Measurements from ENCODE around the gene ERC1.

The ERC1 gene

GRCh38 chr12:1281683-1282366 is 290.8 kb downstream of the ERC1 start:
- Histone ChIP-seq H4K20me1 (ENCODE audit: insufficient read depth) (no peaks in the 10 kb centered on the region), H3K27me3 (ENCODE audit: insufficient read depth, low read depth) (no peaks in the 10 kb centered on the region), H3K27ac (no peak overlapping the region), H3K4me1 (ENCODE audit: low read depth, poor library complexity, severe bottlenecking) (no peaks in the 10 kb centered on the region), H3K79me2 (ENCODE audit: insufficient read depth, low read depth) (no peaks in the 10 kb centered on the region), H3K4me2 (no peak overlapping the region), H2AFZ (ENCODE audit: low read depth) (no peak overlapping the region), H3K9ac (no peak overlapping the region), H3K36me3 (ENCODE audit: insufficient read depth) (no peaks in the 10 kb centered on the region), H3K4me3 (IDR thresholded peaks at IDR 0.05; ENCODE audit: insufficient read depth, low read depth, low read length) (no peak overlapping the region)
- no peak for TF ChIP-seq CTCF (conservative IDR thresholded peaks at IDR 0.05; ENCODE audit: low read depth, low read length)

GRCh38 chr12:1282670-1283315 is 291.8 kb downstream of the ERC1 start:
- Histone ChIP-seq H3K27me3 (ENCODE audit: insufficient read depth, low read depth) (no peaks in the 10 kb centered on the region), H3K4me1 (ENCODE audit: low read depth, poor library complexity, severe bottlenecking) (no peaks in the 10 kb centered on the region), H2AFZ (ENCODE audit: low read depth) (no peak overlapping the region), H3K36me3 (ENCODE audit: insufficient read depth) (no peaks in the 10 kb centered on the region), H3K4me3 (IDR thresholded peaks at IDR 0.05; ENCODE audit: insufficient read depth, low read depth, low read length) (no peak overlapping the region), H4K20me1 (ENCODE audit: insufficient read depth) (no peaks in the 10 kb centered on the region), H3K79me2 (ENCODE audit: insufficient read depth, low read depth) (no peaks in the 10 kb centered on the region), H3K9ac (no peak overlapping the region), H3K27ac (no peak overlapping the region), H3K4me2 (no peak overlapping the region)
- TF ChIP-seq CTCF (conservative IDR thresholded peaks at IDR 0.05; ENCODE audit: low read depth, low read length), result no peak

GRCh38 chr12:1283316-1283715 is 292.3 kb downstream of the ERC1 start:
- no peaks in the 10 kb centered on the region for H3K36me3 ChIP-seq (ENCODE audit: insufficient read depth)
- no peak overlapping the region for H3K27ac ChIP-seq
- no peaks in the 10 kb centered on the region for H3K79me2 ChIP-seq (ENCODE audit: insufficient read depth, low read depth)
- no peaks in the 10 kb centered on the region for H4K20me1 ChIP-seq (ENCODE audit: insufficient read depth)
- H3K27me3 ChIP-seq (ENCODE audit: insufficient read depth, low read depth), result no peaks in the 10 kb centered on the region
- no peak overlapping the region for H2AFZ ChIP-seq (ENCODE audit: low read depth)
- TF ChIP-seq CTCF (conservative IDR thresholded peaks at IDR 0.05; ENCODE audit: low read depth, low read length), result no peak
- no peak overlapping the region for H3K4me3 ChIP-seq (IDR thresholded peaks at IDR 0.05; ENCODE audit: insufficient read depth, low read depth, low read length)
- no peak overlapping the region for H3K9ac ChIP-seq
- H3K4me2 ChIP-seq, result no peak overlapping the region
- H3K4me1 ChIP-seq (ENCODE audit: low read depth, poor library complexity, severe bottlenecking), result no peaks in the 10 kb centered on the region

- Histone ChIP-seq H3K4me3 (IDR thresholded peaks at IDR 0.05; ENCODE audit: insufficient read depth, low read depth, low read length) (no peak overlapping the region), H3K27ac (no peak overlapping the region), H3K4me1 (ENCODE audit: low read depth, poor library complexity, severe bottlenecking) (no peaks in the 10 kb centered on the region), H4K20me1 (ENCODE audit: insufficient read depth) (no peaks in the 10 kb centered on the region), H3K27me3 (ENCODE audit: insufficient read depth, low read depth) (no peaks in the 10 kb centered on the region), H3K4me2 (no peak overlapping the region), H3K79me2 (ENCODE audit: insufficient read depth, low read depth) (no peaks in the 10 kb centered on the region), H3K9ac (no peak overlapping the region), H2AFZ (ENCODE audit: low read depth) (no peak overlapping the region), H3K36me3 (ENCODE audit: insufficient read depth) (no peaks in the 10 kb centered on the region)
- no peak for TF ChIP-seq CTCF (conservative IDR thresholded peaks at IDR 0.05; ENCODE audit: low read depth, low read length)
Observed at GRCh38 chr12:1284611-1285010, 293.6 kb downstream of the ERC1 start.
